Measurements from ENCODE around the gene RAB3C. TPM values are rescaled to one million over a fixed set of nuclear protein-coding genes. Genes with fewer than 3 reads are reported as not detected.

Gene RAB3C
- total RNA-seq, 1 experiment from 2014 or later = not detected

- no peaks in the 10 kb centered on the region for H3K9me3 Mint-ChIP-seq (ENCODE audit: unreplicated experiment)
- CTCF ChIA-PET = no interaction called here
- no peaks in the 10 kb centered on the region for H3K4me1 Mint-ChIP-seq (ENCODE audit: insufficient read depth, unreplicated experiment)
- DNase-seq (ENCODE audit: unreplicated experiment) = no peak
- no peak overlapping the region for H3K27ac Mint-ChIP-seq (ENCODE audit: low read depth, unreplicated experiment)
- no TSS peak for BruUV-seq (replicated peaks)
- no peaks in the 10 kb centered on the region for H3K36me3 Mint-ChIP-seq (ENCODE audit: insufficient read depth, unreplicated experiment)
- H3K4me3 Mint-ChIP-seq (ENCODE audit: unreplicated experiment) = no peak overlapping the region
- POLR2A ChIA-PET = no interaction called here
- TF ChIP-seq CTCF (IDR thresholded peaks at IDR 0.05; ENCODE audit: unreplicated experiment) = no peak
- intact Hi-C loops (cut with micrococcal nuclease) = no loop called here
- H3K27me3 Mint-ChIP-seq (ENCODE audit: insufficient read depth, unreplicated experiment) = peaks cover 82% of the 10 kb centered on the region
Measured at GRCh38 chr5:58670582-58670981, 87.7 kb downstream of the RAB3C start.

DNA sequence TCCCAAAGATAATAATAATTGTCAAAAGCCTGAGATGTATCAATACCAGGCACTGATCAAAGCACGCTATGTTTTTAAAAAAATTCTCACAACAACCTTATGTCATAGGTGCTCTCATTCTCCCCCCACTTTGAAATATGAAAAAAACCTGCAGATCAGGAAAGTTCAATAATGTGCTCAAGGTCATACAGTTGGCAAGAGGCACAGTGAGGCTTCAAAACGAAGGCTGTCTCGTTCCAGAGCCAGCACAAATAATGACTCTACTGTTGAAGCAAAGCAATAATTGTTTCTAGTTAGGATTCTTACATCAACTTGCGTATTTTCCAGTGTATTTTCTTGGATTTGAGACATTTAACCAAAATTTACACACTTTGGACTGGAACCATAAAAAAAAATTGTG, 88.3 kb downstream of the RAB3C start:
- no TSS peak for BruUV-seq (replicated peaks)
- intact Hi-C loops (cut with micrococcal nuclease) = no loop called here
- H3K36me3 Mint-ChIP-seq (ENCODE audit: insufficient read depth, unreplicated experiment) = no peaks in the 10 kb centered on the region
- CTCF ChIA-PET = interaction anchor here (0.7 kb wide), 1 partner anchor 102 kb away, joined by 3 read pairs; no protein-coding TSS in a partner anchor
- DNase-seq (ENCODE audit: unreplicated experiment) = no peak
- POLR2A ChIA-PET = no interaction called here
- TF ChIP-seq CTCF (IDR thresholded peaks at IDR 0.05; ENCODE audit: unreplicated experiment) = no peak
- H3K9me3 Mint-ChIP-seq (ENCODE audit: unreplicated experiment) = no peaks in the 10 kb centered on the region
- H3K4me1 Mint-ChIP-seq (ENCODE audit: insufficient read depth, unreplicated experiment) = no peaks in the 10 kb centered on the region
- H3K27me3 Mint-ChIP-seq (ENCODE audit: insufficient read depth, unreplicated experiment) = peaks cover 82% of the 10 kb centered on the region
- no peak overlapping the region for H3K27ac Mint-ChIP-seq (ENCODE audit: low read depth, unreplicated experiment)
- H3K4me3 Mint-ChIP-seq (ENCODE audit: unreplicated experiment) = no peak overlapping the region

DNA sequence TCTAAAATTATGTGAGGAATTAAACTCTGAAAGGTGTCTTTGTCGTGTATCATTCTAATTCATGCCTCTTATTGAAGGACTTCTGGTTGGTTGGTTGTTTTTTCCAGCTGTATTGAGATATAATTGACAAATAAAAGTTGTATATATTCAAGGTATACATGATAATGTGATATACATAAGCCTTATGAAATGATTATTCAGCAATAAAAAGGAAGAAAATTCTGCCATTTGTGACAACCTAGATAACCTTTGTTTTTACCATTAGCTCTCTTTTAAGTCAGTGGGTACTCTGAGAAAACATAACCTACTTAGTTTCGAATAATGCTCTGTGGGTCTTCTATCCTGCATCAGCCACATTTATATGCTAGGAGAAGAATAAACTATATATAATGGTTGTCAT, 89.6 kb downstream of the RAB3C start:
- H3K9me3 Mint-ChIP-seq (ENCODE audit: unreplicated experiment) = no peaks in the 10 kb centered on the region
- intact Hi-C loops (cut with micrococcal nuclease) = no loop called here
- peaks cover 85% of the 10 kb centered on the region for H3K27me3 Mint-ChIP-seq (ENCODE audit: insufficient read depth, unreplicated experiment)
- POLR2A ChIA-PET = no interaction called here
- DNase-seq (ENCODE audit: unreplicated experiment) = no peak
- CTCF ChIA-PET = no interaction called here
- BruUV-seq (replicated peaks) = no TSS peak
- no peak overlapping the region for H3K4me3 Mint-ChIP-seq (ENCODE audit: unreplicated experiment)
- H3K4me1 Mint-ChIP-seq (ENCODE audit: insufficient read depth, unreplicated experiment) = no peaks in the 10 kb centered on the region
- no peak overlapping the region for H3K27ac Mint-ChIP-seq (ENCODE audit: low read depth, unreplicated experiment)
- no peaks in the 10 kb centered on the region for H3K36me3 Mint-ChIP-seq (ENCODE audit: insufficient read depth, unreplicated experiment)
- no peak for TF ChIP-seq CTCF (IDR thresholded peaks at IDR 0.05; ENCODE audit: unreplicated experiment)

DNA sequence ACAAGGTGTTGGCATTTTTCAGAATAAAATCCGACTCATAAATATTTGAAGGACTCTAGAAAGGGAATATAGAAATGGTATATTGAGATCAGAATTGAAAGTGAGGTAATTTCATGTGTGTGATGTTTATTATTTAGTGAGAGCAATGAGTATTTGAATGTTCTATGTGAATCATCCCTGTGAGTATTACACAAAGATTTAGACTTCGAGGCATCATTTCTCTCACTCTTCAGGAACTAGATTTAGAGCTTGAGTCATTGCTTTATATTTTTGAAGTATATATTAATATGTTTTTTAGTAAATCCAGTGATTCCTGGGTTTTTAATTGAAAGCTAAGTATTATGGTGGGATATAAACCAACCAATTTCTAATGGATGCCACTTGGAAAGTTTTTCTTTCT, 91.2 kb downstream of the RAB3C start:
- no peak overlapping the region for H3K4me3 Mint-ChIP-seq (ENCODE audit: unreplicated experiment)
- intact Hi-C loops (cut with micrococcal nuclease) = no loop called here
- TF ChIP-seq CTCF (IDR thresholded peaks at IDR 0.05; ENCODE audit: unreplicated experiment) = no peak
- no peaks in the 10 kb centered on the region for H3K4me1 Mint-ChIP-seq (ENCODE audit: insufficient read depth, unreplicated experiment)
- H3K27me3 Mint-ChIP-seq (ENCODE audit: insufficient read depth, unreplicated experiment) = peaks cover 100% of the 10 kb centered on the region
- ChIA-PET POLR2A (no interaction called here), CTCF (no interaction called here)
- H3K36me3 Mint-ChIP-seq (ENCODE audit: insufficient read depth, unreplicated experiment) = no peaks in the 10 kb centered on the region
- BruUV-seq (replicated peaks) = no TSS peak
- H3K27ac Mint-ChIP-seq (ENCODE audit: low read depth, unreplicated experiment) = no peak overlapping the region
- DNase-seq (ENCODE audit: unreplicated experiment) = no peak
- H3K9me3 Mint-ChIP-seq (ENCODE audit: unreplicated experiment) = no peaks in the 10 kb centered on the region
